GM12801 (cell line): ENCODE results near the gene PLVAP.

Experiments
- TF ChIP-seq, protein P1 (sequence below): IDR thresholded peaks from one replicate; pipeline ENCODE4 v1.5.1; 2011; ENCODE audit warnings: control low read depth; ENCODE audit not compliant: insufficient read length; ENCODE audit errors: extremely low read depth

Gene PLVAP, protein sequence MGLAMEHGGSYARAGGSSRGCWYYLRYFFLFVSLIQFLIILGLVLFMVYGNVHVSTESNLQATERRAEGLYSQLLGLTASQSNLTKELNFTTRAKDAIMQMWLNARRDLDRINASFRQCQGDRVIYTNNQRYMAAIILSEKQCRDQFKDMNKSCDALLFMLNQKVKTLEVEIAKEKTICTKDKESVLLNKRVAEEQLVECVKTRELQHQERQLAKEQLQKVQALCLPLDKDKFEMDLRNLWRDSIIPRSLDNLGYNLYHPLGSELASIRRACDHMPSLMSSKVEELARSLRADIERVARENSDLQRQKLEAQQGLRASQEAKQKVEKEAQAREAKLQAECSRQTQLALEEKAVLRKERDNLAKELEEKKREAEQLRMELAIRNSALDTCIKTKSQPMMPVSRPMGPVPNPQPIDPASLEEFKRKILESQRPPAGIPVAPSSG

DNA sequence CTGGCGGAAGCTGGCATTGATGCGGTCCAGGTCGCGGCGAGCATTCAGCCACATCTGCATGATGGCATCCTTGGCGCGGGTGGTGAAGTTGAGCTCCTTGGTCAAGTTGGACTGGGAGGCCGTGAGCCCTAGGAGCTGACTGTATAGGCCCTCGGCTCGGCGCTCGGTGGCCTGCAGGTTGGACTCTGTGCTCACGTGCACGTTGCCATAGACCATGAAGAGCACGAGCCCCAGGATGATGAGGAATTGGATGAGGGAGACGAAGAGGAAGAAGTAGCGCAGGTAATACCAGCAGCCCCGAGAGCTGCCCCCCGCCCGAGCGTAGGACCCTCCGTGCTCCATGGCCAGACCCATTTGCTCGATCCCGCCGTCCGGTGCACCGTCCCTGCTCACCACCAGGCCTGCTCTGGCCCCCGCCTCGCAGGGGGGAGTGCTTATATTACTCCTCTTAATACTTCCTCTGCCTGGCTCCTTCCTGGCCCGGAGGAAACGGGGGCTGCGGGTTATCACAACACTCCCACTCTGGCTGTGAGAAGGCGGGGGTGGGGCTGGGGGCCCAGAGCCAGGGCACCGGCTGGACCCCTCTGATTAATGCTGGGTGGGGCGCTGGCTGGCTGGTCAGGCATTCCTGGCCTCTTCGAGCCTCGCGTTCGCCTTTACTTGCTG, at the start of gene PLVAP:
PLVAP (minus strand) TSS at position 408 of the 666 bp plus-strand sequence; CDS start at position 354, 54 bp downstream.
- TF ChIP-seq, protein P1, sequence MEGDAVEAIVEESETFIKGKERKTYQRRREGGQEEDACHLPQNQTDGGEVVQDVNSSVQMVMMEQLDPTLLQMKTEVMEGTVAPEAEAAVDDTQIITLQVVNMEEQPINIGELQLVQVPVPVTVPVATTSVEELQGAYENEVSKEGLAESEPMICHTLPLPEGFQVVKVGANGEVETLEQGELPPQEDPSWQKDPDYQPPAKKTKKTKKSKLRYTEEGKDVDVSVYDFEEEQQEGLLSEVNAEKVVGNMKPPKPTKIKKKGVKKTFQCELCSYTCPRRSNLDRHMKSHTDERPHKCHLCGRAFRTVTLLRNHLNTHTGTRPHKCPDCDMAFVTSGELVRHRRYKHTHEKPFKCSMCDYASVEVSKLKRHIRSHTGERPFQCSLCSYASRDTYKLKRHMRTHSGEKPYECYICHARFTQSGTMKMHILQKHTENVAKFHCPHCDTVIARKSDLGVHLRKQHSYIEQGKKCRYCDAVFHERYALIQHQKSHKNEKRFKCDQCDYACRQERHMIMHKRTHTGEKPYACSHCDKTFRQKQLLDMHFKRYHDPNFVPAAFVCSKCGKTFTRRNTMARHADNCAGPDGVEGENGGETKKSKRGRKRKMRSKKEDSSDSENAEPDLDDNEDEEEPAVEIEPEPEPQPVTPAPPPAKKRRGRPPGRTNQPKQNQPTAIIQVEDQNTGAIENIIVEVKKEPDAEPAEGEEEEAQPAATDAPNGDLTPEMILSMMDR, result no peak

DNA sequence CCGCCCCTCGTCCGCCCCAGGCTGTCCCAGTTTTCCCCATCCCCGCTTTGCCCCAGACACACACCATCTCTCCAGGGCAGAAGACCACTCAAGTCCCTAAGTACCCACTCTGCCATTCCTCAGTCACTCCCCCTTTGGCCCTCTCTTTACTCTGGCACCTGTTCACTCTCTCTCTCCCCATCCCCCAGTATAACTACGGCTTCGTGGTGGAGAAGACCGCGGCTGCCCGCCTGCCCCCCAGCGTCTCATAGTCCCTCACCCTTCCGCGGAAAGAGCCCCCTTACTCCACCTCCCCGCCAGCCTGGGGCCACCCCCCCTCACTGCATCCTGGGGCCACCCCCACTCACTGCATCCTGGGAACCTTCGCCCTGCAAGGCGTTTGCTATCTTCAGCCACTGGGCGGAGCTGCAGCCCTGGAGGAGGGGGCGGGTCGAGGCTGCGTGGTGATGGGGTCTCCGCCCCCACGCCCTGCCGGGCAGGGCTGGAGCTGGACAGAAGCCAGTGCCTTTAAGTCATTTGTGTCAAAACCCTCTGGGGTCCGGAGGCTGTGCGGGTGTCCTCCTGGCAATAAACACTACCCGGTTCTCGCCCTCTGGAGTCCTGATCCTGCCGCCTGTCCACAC, 47.7 kb upstream of the PLVAP start:
- TF ChIP-seq, protein P1, result no peak

DNA sequence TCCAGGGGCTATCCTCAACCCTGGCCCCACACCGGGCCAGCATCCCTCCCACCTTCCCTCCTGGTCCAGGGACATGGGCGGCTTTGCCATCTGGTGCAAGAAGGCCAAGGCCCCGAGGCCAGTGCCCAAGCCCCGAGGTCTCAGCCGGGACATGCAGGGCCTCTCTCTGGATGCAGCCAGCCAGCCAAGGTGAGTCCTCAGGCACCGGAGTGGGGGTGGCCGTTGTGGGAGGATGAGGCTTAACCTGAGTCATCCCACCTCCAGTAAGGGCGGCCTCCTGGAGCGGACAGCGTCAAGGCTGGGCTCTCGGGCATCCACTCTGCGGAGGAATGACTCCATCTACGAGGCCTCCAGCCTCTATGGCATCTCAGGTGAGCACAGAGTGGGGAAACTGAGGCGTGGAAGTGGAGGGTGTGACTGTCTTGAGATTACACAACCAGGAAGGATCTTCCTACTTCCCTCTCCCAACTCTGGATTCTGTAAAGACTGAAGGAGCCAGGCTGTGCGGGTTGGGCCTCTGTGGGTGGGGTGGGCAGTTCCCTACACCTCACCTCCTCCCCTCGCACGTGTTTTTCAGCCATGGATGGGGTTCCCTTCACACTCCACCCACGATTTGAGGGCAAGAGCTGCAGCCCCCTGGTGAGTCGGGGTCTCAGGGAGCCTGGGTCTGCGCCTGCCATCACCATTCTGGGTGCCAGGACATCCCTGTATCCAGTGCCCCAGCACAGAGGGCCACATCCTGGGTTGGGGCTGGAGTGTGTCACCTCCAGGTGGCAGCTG, 46.5 kb upstream of the PLVAP start:
- TF ChIP-seq, protein P1, result no peak

DNA sequence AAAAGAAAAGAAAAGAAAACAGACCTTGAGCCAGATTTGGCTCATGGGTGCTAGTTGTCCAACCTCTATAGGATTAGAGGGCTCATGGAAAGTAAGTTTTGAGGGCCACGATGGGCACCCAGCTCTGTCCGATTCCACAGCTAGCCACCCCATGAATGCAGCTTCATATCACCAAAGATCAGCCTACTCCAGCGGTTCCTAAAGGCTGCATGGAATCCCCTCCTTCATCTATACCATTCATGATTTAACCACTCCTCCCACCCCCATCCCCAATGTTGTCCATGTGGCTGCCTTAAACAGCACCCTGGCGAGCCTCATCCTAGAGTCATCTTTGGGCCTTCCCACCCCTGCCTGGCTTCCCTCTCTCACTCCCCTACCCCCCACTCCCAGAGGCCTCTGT, 44.8 kb upstream of the PLVAP start:
- TF ChIP-seq, protein P1, result no peak

DNA sequence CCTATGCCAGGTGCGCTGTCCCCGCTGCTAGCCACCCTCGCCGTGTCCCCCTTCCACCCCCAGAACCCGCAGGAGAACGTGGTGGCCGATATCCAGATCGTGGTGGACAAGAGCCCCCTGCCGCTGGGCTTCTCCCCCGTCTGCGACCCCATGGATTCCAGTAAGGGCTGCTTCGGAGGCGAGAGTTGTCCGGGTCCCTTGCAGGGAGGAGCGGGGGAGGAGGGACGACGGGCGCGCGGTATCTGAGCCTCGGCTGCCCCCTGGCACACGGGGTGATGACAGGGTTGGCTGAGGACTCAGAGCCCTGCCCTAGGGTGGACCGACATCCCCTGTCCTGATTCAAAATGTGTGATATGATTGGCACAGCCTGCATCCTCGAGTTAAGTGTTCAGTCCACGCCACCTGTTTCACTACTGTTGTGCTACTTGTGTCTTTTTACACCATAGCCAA, 43.4 kb upstream of the PLVAP start:
- TF ChIP-seq, protein P1, result no peak

DNA sequence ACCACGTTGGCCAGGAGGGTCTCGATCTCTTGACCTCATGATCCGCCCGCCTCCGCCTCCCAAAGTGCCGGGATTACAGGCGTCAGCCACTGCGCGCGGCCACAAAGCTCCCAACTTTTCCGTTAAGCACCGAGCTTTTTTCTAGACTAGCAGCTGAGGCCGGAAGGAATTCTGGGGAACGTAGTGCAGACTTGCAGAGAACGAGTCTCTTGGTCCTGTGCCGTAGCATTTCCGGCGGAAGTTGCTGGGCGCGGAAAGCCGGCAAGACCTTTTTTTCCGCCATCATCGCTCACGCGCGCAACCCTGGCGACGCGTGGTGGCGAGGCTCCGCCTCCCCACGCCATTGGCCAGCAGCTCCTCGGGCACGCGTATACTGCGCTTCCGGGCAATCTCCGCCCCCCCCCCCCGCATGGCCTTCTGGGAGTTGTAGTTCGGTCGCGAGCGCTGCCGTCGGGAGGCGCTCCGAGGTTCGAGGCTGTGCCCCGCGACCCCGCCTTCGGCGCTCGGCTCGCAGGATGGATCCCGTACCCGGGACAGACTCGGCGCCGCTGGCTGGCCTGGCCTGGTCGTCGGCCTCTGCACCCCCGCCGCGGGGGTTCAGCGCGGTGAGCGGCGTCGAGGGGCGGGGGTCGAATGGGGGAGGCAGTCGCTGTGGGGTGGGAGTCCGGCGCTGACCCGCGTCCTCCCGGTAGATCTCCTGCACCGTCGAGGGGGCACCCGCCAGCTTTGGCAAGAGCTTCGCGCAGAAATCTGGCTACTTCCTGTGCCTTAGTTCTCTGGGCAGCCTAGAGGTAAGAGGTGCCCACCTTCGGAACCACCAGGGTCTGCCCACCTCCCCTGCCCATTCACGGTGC, 42.7 kb upstream of the PLVAP start, which contains the start of gene MVB12A:
MVB12A (plus strand) TSS at position 427 of the 854 bp plus-strand sequence; CDS start at position 516, 89 bp downstream.
- TF ChIP-seq, protein P1, result no peak
